PFSK-1 (cell line): Measurements from ENCODE around the gene PTCD1.

ENCODE experiments used
- POLR2AphosphoS5 ChIP-seq: IDR thresholded peaks from 2 replicates; pipeline ENCODE4 v1.6.1; 2012; ENCODE audit warnings: low read depth, mild to moderate bottlenecking, control low read depth, low read length, moderate library complexity
- TF ChIP-seq, protein P1 (sequence below), 2 experiments: IDR thresholded peaks; 2 replicates each; pipeline versions ENCODE4 v1.6.1 to v1.8.0; 2011 to 2012; ENCODE audit warnings: low read depth in 2 of 2, low read length in 2 of 2, control low read depth in 1 of 2, inconsistent platforms in 1 of 2, mild to moderate bottlenecking in 1 of 2, moderate library complexity in 1 of 2; ENCODE audit not compliant: insufficient read depth in 1 of 2

DNA sequence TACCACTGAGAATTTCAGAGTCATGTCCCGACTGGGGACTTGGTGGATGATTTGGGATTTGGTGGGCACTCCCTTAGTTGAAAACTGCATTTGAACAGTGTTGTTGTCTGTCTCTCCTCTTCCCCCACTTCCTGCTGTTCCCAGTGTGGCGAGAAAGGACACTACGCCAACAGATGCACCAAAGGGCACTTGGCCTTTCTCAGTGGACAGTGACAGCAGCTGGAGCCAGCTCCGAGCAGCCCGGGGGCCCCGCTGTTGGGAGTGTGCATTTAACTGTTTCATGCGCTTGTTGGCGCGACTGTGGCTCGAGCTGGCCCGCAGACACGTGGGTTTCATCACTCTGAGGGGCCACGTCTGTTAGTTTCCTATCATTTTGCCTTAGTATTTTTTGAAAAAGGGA, 17.7 kb upstream of the PTCD1 start:
- TF ChIP-seq, protein P1, sequence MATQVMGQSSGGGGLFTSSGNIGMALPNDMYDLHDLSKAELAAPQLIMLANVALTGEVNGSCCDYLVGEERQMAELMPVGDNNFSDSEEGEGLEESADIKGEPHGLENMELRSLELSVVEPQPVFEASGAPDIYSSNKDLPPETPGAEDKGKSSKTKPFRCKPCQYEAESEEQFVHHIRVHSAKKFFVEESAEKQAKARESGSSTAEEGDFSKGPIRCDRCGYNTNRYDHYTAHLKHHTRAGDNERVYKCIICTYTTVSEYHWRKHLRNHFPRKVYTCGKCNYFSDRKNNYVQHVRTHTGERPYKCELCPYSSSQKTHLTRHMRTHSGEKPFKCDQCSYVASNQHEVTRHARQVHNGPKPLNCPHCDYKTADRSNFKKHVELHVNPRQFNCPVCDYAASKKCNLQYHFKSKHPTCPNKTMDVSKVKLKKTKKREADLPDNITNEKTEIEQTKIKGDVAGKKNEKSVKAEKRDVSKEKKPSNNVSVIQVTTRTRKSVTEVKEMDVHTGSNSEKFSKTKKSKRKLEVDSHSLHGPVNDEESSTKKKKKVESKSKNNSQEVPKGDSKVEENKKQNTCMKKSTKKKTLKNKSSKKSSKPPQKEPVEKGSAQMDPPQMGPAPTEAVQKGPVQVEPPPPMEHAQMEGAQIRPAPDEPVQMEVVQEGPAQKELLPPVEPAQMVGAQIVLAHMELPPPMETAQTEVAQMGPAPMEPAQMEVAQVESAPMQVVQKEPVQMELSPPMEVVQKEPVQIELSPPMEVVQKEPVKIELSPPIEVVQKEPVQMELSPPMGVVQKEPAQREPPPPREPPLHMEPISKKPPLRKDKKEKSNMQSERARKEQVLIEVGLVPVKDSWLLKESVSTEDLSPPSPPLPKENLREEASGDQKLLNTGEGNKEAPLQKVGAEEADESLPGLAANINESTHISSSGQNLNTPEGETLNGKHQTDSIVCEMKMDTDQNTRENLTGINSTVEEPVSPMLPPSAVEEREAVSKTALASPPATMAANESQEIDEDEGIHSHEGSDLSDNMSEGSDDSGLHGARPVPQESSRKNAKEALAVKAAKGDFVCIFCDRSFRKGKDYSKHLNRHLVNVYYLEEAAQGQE (IDR thresholded peaks at IDR 0.05; ENCODE audit: insufficient read depth in 1 of 2, low read depth in 2 of 2, low read length in 2 of 2) = no peak
- no peak; the same call in 1 of the 2 replicates for TF ChIP-seq POLR2AphosphoS5
